ENCODE results near the gene ALDH1A1. TPM values are rescaled to one million over a fixed set of nuclear protein-coding genes. Genes with fewer than 3 reads are reported as not detected.

ALDH1A1 gene
- total RNA-seq, 4 donors from 2014 or later: 23.3 to 42.8 (median 30.9) TPM

DNA sequence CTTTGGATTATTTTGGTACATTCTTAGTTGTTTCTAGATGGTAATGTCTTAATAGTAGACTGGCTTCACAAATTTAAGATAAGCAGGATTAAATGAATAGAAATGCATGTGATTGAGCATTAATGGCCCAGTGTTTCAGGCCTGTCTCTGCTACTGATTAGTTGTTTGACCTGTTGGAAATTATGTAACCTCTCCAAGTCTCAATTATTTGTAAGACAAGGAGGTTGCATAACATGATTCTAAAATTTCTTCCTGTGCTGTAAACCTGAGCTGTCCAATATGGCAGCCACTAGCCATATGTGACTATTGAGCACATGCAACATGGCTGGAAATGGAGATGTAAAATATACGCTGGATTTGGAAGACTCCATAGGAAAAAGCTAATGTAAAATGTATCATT is 97.5 kb downstream of the ALDH1A1 start:
- Histone ChIP-seq H3K4me1 (peaks cover 15 to 18% of the 10 kb centered on the region in 2 donors), H3K27me3 (no peaks in the 10 kb centered on the region), H3K4me3 (no peak overlapping the region), H3K36me3 (no peaks in the 10 kb centered on the region), H3K27ac (no peak overlapping the region), H3K9me3 (no peaks in the 10 kb centered on the region)
- no peak for ATAC-seq
- intact Hi-C loops (cut with DNase I; ENCODE audit: low total_unique reads) (loop anchor here (5.0 kb wide), 3 partner anchors 167 to 327 kb away; no protein-coding TSS in a partner anchor), in situ Hi-C loops (cut with MboI; ENCODE audit: low sequenced_read_pairs in 4 of 4) (loop anchor here (5.0 to 25.0 kb wide), 7 partner anchors 162 to 332 kb away; no protein-coding TSS in a partner anchor)
- TF ChIP-seq CTCF (IDR thresholded peaks at IDR 0.05 in 4 of 5, conservative IDR thresholded peaks at IDR 0.05 in 1 of 5) (no peak), POLR2A (IDR thresholded peaks at IDR 0.05) (no peak)
- no peak for DNase-seq

Other genes starting within 250 kb of the ALDH1A1 start
- gene ANXA1, start 198.8 kb upstream of the ALDH1A1 start, total RNA-seq: 10 to 100 TPM; 22.2 to 41.7 (median 31.1) TPM